ENCODE measurements around the gene MAPKAP1. TPM values are rescaled to one million over a fixed set of nuclear protein-coding genes. Genes with fewer than 3 reads are reported as not detected.

MAPKAP1 gene
- polyA plus RNA-seq, 1 donor (not counting 4 experiments of a cell fraction or from before 2014, with no cell fraction given): 129 TPM

- no peak overlapping the region for H3K9ac ChIP-seq (ENCODE audit: control insufficient read depth, extremely low read depth, insufficient read depth, low read length)
- no peak overlapping the region for H3K4me3 ChIP-seq (ENCODE audit: control insufficient read depth in 2 of 3, extremely low read depth in 1 of 3, insufficient read depth in 2 of 3, low read depth in 1 of 3, low read length in 3 of 3)
- dilution Hi-C loops (cut with MboI; ENCODE audit: extremely low pct_ligation_motif_present, low sequenced_read_pairs): no loop called here
- H3K4me2 ChIP-seq (ENCODE audit: control insufficient read depth, extremely low read depth, insufficient read depth, low read depth, low read length): no peak overlapping the region
- no peaks in the 10 kb centered on the region for H3K9me1 ChIP-seq (ENCODE audit: control insufficient read depth, extremely low read depth, insufficient read depth, low read length)
- peaks cover 10% of the 10 kb centered on the region for H3K4me1 ChIP-seq (ENCODE audit: control insufficient read depth, extremely low read depth, insufficient read depth, low read length)
- no peaks in the 10 kb centered on the region for H3K9me3 ChIP-seq (ENCODE audit: control insufficient read depth, low read depth, low read length)
- FAIRE-seq (no peak), DNase-seq (ENCODE audit: low read depth, low spot score) (no peak)
- peaks cover 7% of the 10 kb centered on the region for H3K79me2 ChIP-seq (ENCODE audit: control insufficient read depth, insufficient read depth, low read length)
- H3K36me3 ChIP-seq (ENCODE audit: control insufficient read depth in 2 of 2, extremely low read depth in 1 of 2, insufficient read depth in 2 of 2, low read length in 2 of 2): peaks cover 2 to 22% of the 10 kb centered on the region in 2 experiments
- H3K27me3 ChIP-seq (ENCODE audit: control insufficient read depth, extremely low read depth, insufficient read depth, low read length): no peaks in the 10 kb centered on the region
- no peaks in the 10 kb centered on the region for H4K20me1 ChIP-seq (ENCODE audit: control insufficient read depth, extremely low read depth, insufficient read depth, low read length)
- no peak overlapping the region for H3K27ac ChIP-seq (ENCODE audit: control insufficient read depth, insufficient read depth, low read length)
- TF ChIP-seq EZH2 (IDR thresholded peaks at IDR 0.05; ENCODE audit: low read length) (no peak), CTCF (optimal IDR thresholded peaks at IDR 0.05 in 1 of 3, IDR thresholded peaks at IDR 0.05 in 1 of 3, conservative IDR thresholded peaks at IDR 0.05 in 1 of 3; ENCODE audit: extremely low read depth in 1 of 3, insufficient read depth in 2 of 3, low read length in 3 of 3) (no peak)
- no peak overlapping the region for H2AFZ ChIP-seq (ENCODE audit: control insufficient read depth, low read length)
Measured at GRCh38 chr9:125505988-125506438, 201.0 kb downstream of the MAPKAP1 start.

- H3K9ac ChIP-seq (ENCODE audit: control insufficient read depth, extremely low read depth, insufficient read depth, low read length): no peak overlapping the region
- H4K20me1 ChIP-seq (ENCODE audit: control insufficient read depth, extremely low read depth, insufficient read depth, low read length): no peaks in the 10 kb centered on the region
- no peak overlapping the region for H2AFZ ChIP-seq (ENCODE audit: control insufficient read depth, low read length)
- H3K79me2 ChIP-seq (ENCODE audit: control insufficient read depth, insufficient read depth, low read length): peaks cover 3% of the 10 kb centered on the region
- DNase-seq (ENCODE audit: low read depth, low spot score) (no peak), FAIRE-seq (no peak)
- H3K27me3 ChIP-seq (ENCODE audit: control insufficient read depth, extremely low read depth, insufficient read depth, low read length): no peaks in the 10 kb centered on the region
- H3K9me1 ChIP-seq (ENCODE audit: control insufficient read depth, extremely low read depth, insufficient read depth, low read length): no peaks in the 10 kb centered on the region
- dilution Hi-C loops (cut with MboI; ENCODE audit: extremely low pct_ligation_motif_present, low sequenced_read_pairs): no loop called here
- no peaks in the 10 kb centered on the region for H3K9me3 ChIP-seq (ENCODE audit: control insufficient read depth, low read depth, low read length)
- H3K4me2 ChIP-seq (ENCODE audit: control insufficient read depth, extremely low read depth, insufficient read depth, low read depth, low read length): no peak overlapping the region
- H3K4me3 ChIP-seq (ENCODE audit: control insufficient read depth in 2 of 3, extremely low read depth in 1 of 3, insufficient read depth in 2 of 3, low read depth in 1 of 3, low read length in 3 of 3): no peak overlapping the region
- no peaks in the 10 kb centered on the region for H3K4me1 ChIP-seq (ENCODE audit: control insufficient read depth, extremely low read depth, insufficient read depth, low read length)
- H3K27ac ChIP-seq (ENCODE audit: control insufficient read depth, insufficient read depth, low read length): no peak overlapping the region
- TF ChIP-seq EZH2 (IDR thresholded peaks at IDR 0.05; ENCODE audit: low read length): no peak
- no peak for TF ChIP-seq CTCF (optimal IDR thresholded peaks at IDR 0.05 in 1 of 3, IDR thresholded peaks at IDR 0.05 in 1 of 3, conservative IDR thresholded peaks at IDR 0.05 in 1 of 3; ENCODE audit: extremely low read depth in 1 of 3, insufficient read depth in 2 of 3, low read length in 3 of 3)
- peaks cover 2 to 22% of the 10 kb centered on the region in 2 experiments for H3K36me3 ChIP-seq (ENCODE audit: control insufficient read depth in 2 of 2, extremely low read depth in 1 of 2, insufficient read depth in 2 of 2, low read length in 2 of 2)
Measured at GRCh38 chr9:125504616-125505015, 202.4 kb downstream of the MAPKAP1 start.

Data from keratinocyte (primary cell).